GM12878 (cell line): ENCODE data around the gene LMNB1. TPM values are rescaled to one million over a fixed set of nuclear protein-coding genes. Genes with fewer than 3 reads are reported as not detected.

Experiments used
- BHLHE40 ChIP-seq, 2 experiments: fragments of 450-650 bp in 1 of 2; IDR thresholded peaks; 2 replicates each; pipeline ENCODE4 v1.6.1; 2011 to 2017; ENCODE audit warnings: low read depth in 2 of 2, borderline replicate concordance in 1 of 2, improper control_type of control experiment in 1 of 2, low read length in 1 of 2, mild to moderate bottlenecking in 1 of 2
- CREM ChIP-seq: IDR thresholded peaks from 2 replicates; pipeline ENCODE4 v1.6.1; 2014; ENCODE audit warnings: antibody characterized with exemption, low read depth
- IRF4 ChIP-seq: IDR thresholded peaks from 2 replicates; pipeline ENCODE4 v1.6.1; 2011; ENCODE audit warnings: low read depth, low read length
- LARP7 ChIP-seq: fragments of 450-650 bp; IDR thresholded peaks from 2 replicates; pipeline ENCODE4 v1.6.1; 2017; ENCODE audit warnings: mild to moderate bottlenecking
- NR2F1 ChIP-seq: fragments of 450-650 bp; conservative IDR thresholded peaks from 2 replicates; pipeline ENCODE4 v1.6.1; 2017; ENCODE audit warnings: mild to moderate bottlenecking
- NRF1 ChIP-seq: conservative IDR thresholded peaks from 2 replicates; pipeline ENCODE4 v1.6.1; 2011; ENCODE audit warnings: mild to moderate bottlenecking, low read depth, low read length, improper control_type of control experiment
- PAX5 ChIP-seq: IDR thresholded peaks from 2 replicates; pipeline ENCODE4 v1.6.1; 2011; ENCODE audit warnings: low read depth, low read length, borderline replicate concordance
- POLR2A ChIP-seq: IDR thresholded peaks from 2 replicates; pipeline ENCODE4 v1.6.1; 2011; ENCODE audit warnings: low read depth, mild to moderate bottlenecking, low read length
- SIN3A ChIP-seq: IDR thresholded peaks from 2 replicates; pipeline ENCODE4 v1.6.1; 2012; ENCODE audit warnings: low read depth, low read length, improper control_type of control experiment
- SMAD1 ChIP-seq: fragments of 450-650 bp; IDR thresholded peaks from 2 replicates; pipeline ENCODE4 v1.6.1; 2018; ENCODE audit warnings: mild to moderate bottlenecking, low read depth; ENCODE audit not compliant: partially characterized antibody
- SMARCA5 ChIP-seq: fragments of 450-650 bp; IDR thresholded peaks from 2 replicates; pipeline ENCODE4 v1.6.1; 2017; ENCODE audit warnings: mild to moderate bottlenecking
- SPI1 ChIP-seq: IDR thresholded peaks from 2 replicates; pipeline ENCODE4 v1.6.1; 2011; ENCODE audit warnings: low read depth, mild to moderate bottlenecking, low read length, moderate library complexity, borderline replicate concordance; ENCODE audit not compliant: insufficient read depth
- TCF3 ChIP-seq: IDR thresholded peaks from 2 replicates; pipeline ENCODE4 v1.6.1; 2012; ENCODE audit warnings: low read depth, mild to moderate bottlenecking, low read length, borderline replicate concordance; ENCODE audit not compliant: insufficient read depth
- ZNF217 ChIP-seq: fragments of 450-650 bp; IDR thresholded peaks from 2 replicates; pipeline ENCODE4 v1.6.1; 2017; ENCODE audit warnings: antibody characterized with exemption, mild to moderate bottlenecking
- polyA plus RNA-seq, 11 experiments: library from polyadenylated mRNA; depleted of rRNA in 4 of 11; unstranded in 6 of 11; stranded (reverse) in 5 of 11; fragments of >200 nt; fragmentation: Nextera tagmentation in 4 of 11; fragmentation: Illumina TruSeq in 1 of 11; extraction: Ambion mirVana in 4 of 11; extraction: Trizol in 1 of 11; gene quantifications; 1 replicate in 1 of 11; 2 replicates in 10 of 11; pipeline versions ENCODE4 v1.2.1 to v1.2.3, GENCODE V29; 2011 to 2016; ENCODE audit warnings: inconsistent platforms in 2 of 11, missing spikeins in 2 of 11, low read depth in 1 of 11
- total RNA-seq, 4 experiments: library from RNA; depleted of rRNA in 3 of 4; stranded (reverse); fragments of >200 nt in 3 of 4; fragmentation: Illumina TruSeq in 1 of 4; extraction: Trizol in 1 of 4; gene quantifications; 2 replicates each; pipeline versions ENCODE4 v1.2.1 to v1.2.3, GENCODE V29; 2013 to 2021
- TF ChIP-seq, protein P1 (sequence below), 3 experiments: IDR thresholded peaks in 2 of 3; conservative IDR thresholded peaks in 1 of 3; 2 replicates each; pipeline ENCODE4 v1.5.1; 2011; ENCODE audit warnings: low read depth in 3 of 3, low read length in 3 of 3, mild to moderate bottlenecking in 3 of 3, control low read depth in 2 of 3, moderate library complexity in 2 of 3, inconsistent platforms in 1 of 3, mixed read lengths in 1 of 3; ENCODE audit not compliant: control insufficient read depth in 2 of 3, insufficient read depth in 1 of 3; ENCODE audit errors: extremely low read depth in 1 of 3
- TF ChIP-seq, protein P2 (sequence below): IDR thresholded peaks from 2 replicates; pipeline ENCODE4 v1.6.1; 2011; ENCODE audit warnings: low read depth, mild to moderate bottlenecking, low read length, moderate library complexity, borderline replicate concordance; ENCODE audit errors: extremely low read depth
- TF ChIP-seq, protein P3 (sequence below): fragments of 450-650 bp; IDR thresholded peaks from 2 replicates; pipeline ENCODE4 v1.6.1; 2016; ENCODE audit warnings: mild to moderate bottlenecking
- TF ChIP-seq, protein P4 (sequence below): fragments of 450-650 bp; IDR thresholded peaks from 2 replicates; pipeline ENCODE4 v1.6.1; 2017; ENCODE audit warnings: antibody characterized with exemption, mild to moderate bottlenecking, moderate library complexity

LMNB1 gene
- total and polyA plus RNA-seq, 10 of the 15 experiments (the other 5 are each of a cell fraction or from before 2014, with no cell fraction given) = 7.0 to 185 (median 86.4) TPM

DNA sequence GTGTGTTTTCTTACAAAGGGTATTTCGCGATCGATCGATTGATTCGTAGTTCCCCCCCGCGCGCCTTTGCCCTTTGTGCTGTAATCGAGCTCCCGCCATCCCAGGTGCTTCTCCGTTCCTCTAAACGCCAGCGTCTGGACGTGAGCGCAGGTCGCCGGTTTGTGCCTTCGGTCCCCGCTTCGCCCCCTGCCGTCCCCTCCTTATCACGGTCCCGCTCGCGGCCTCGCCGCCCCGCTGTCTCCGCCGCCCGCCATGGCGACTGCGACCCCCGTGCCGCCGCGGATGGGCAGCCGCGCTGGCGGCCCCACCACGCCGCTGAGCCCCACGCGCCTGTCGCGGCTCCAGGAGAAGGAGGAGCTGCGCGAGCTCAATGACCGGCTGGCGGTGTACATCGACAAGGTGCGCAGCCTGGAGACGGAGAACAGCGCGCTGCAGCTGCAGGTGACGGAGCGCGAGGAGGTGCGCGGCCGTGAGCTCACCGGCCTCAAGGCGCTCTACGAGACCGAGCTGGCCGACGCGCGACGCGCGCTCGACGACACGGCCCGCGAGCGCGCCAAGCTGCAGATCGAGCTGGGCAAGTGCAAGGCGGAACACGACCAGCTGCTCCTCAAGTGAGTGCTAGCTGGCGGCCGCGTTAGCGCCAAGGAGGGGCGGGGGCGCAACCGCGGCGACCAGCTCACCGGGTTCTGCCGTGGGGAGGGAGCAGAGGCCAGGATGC, 480 bp downstream of the LMNB1 start (continued):
- TF ChIP-seq SPI1 = no peak
- TF ChIP-seq TCF3 = 0 out of 2 replicates have a peak, but pooled peaks have one; percentile 17
- TF ChIP-seq, protein P1, sequence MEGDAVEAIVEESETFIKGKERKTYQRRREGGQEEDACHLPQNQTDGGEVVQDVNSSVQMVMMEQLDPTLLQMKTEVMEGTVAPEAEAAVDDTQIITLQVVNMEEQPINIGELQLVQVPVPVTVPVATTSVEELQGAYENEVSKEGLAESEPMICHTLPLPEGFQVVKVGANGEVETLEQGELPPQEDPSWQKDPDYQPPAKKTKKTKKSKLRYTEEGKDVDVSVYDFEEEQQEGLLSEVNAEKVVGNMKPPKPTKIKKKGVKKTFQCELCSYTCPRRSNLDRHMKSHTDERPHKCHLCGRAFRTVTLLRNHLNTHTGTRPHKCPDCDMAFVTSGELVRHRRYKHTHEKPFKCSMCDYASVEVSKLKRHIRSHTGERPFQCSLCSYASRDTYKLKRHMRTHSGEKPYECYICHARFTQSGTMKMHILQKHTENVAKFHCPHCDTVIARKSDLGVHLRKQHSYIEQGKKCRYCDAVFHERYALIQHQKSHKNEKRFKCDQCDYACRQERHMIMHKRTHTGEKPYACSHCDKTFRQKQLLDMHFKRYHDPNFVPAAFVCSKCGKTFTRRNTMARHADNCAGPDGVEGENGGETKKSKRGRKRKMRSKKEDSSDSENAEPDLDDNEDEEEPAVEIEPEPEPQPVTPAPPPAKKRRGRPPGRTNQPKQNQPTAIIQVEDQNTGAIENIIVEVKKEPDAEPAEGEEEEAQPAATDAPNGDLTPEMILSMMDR (IDR thresholded peaks at IDR 0.05 in 2 of 3, conservative IDR thresholded peaks at IDR 0.05 in 1 of 3; ENCODE audit: control insufficient read depth in 2 of 3, extremely low read depth in 1 of 3, insufficient read depth in 1 of 3, low read depth in 3 of 3, low read length in 3 of 3) = peak in 1 of 3 experiments; percentile 13; a peak in 2 of 6 replicates
- peak; percentile 85; the same call in 1 of the 2 replicates for TF ChIP-seq SMARCA5
- no peak for TF ChIP-seq NRF1
- TF ChIP-seq ZNF217 = 0 out of 2 replicates have a peak, but pooled peaks have one; percentile 24
- no peak for TF ChIP-seq SMAD1
- peak; percentile 51; the same call in 1 of the 2 replicates for TF ChIP-seq CREM
- TF ChIP-seq BHLHE40 (IDR thresholded peaks at IDR 0.05; ENCODE audit: borderline replicate concordance in 1 of 2, low read depth in 2 of 2, low read length in 1 of 2) = peak in 1 of 2 experiments; percentile 47; a peak in 1 of 4 replicates
- TF ChIP-seq LARP7 = peak; percentile 89
- TF ChIP-seq PAX5 = 0 out of 2 replicates have a peak, but pooled peaks have one; percentile 12
- TF ChIP-seq SIN3A = peak; percentile 52; the same call in 1 of the 2 replicates
- TF ChIP-seq, protein P2, sequence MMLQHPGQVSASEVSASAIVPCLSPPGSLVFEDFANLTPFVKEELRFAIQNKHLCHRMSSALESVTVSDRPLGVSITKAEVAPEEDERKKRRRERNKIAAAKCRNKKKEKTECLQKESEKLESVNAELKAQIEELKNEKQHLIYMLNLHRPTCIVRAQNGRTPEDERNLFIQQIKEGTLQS = no peak
- TF ChIP-seq, protein P3, sequence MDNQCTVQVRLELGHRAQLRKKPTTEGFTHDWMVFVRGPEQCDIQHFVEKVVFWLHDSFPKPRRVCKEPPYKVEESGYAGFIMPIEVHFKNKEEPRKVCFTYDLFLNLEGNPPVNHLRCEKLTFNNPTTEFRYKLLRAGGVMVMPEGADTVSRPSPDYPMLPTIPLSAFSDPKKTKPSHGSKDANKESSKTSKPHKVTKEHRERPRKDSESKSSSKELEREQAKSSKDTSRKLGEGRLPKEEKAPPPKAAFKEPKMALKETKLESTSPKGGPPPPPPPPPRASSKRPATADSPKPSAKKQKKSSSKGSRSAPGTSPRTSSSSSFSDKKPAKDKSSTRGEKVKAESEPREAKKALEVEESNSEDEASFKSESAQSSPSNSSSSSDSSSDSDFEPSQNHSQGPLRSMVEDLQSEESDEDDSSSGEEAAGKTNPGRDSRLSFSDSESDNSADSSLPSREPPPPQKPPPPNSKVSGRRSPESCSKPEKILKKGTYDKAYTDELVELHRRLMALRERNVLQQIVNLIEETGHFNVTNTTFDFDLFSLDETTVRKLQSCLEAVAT = peak; percentile 71
- TF ChIP-seq POLR2A = peak; percentile 87
- TF ChIP-seq, protein P4, sequence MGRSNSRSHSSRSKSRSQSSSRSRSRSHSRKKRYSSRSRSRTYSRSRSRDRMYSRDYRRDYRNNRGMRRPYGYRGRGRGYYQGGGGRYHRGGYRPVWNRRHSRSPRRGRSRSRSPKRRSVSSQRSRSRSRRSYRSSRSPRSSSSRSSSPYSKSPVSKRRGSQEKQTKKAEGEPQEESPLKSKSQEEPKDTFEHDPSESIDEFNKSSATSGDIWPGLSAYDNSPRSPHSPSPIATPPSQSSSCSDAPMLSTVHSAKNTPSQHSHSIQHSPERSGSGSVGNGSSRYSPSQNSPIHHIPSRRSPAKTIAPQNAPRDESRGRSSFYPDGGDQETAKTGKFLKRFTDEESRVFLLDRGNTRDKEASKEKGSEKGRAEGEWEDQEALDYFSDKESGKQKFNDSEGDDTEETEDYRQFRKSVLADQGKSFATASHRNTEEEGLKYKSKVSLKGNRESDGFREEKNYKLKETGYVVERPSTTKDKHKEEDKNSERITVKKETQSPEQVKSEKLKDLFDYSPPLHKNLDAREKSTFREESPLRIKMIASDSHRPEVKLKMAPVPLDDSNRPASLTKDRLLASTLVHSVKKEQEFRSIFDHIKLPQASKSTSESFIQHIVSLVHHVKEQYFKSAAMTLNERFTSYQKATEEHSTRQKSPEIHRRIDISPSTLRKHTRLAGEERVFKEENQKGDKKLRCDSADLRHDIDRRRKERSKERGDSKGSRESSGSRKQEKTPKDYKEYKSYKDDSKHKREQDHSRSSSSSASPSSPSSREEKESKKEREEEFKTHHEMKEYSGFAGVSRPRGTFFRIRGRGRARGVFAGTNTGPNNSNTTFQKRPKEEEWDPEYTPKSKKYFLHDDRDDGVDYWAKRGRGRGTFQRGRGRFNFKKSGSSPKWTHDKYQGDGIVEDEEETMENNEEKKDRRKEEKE = 0 out of 2 replicates have a peak, but pooled peaks have one; percentile 7
- no peak for TF ChIP-seq IRF4
- TF ChIP-seq NR2F1 = peak; percentile 27; the same call in 1 of the 2 replicates
- TF ChIP-seq, all 136 proteins: peak for 24
